GM18951 (cell line): ENCODE results near the gene ARID3A.
"Not testable (repeated sequence)": the region's sequence is repeated elsewhere in the genome, so short reads cannot be mapped to it uniquely, and the experiment has no call there.

Experiments
- POLR2A ChIP-seq: IDR thresholded peaks from 4 replicates; pipeline ENCODE4 v1.6.1; 2011; ENCODE audit warnings: mild to moderate bottlenecking; ENCODE audit not compliant: insufficient read length, insufficient read depth; ENCODE audit errors: extremely low read depth
- in situ Hi-C: fragments of 300-500 bp; cut with MboI; formaldehyde crosslinking; loops from one replicate; pipeline ENCODE4 v1.12.0; 2022; ENCODE audit warnings: low sequenced_read_pairs, mixed read lengths, inconsistent platforms; ENCODE audit not compliant: unreplicated experiment

Gene ARID3A

DNA sequence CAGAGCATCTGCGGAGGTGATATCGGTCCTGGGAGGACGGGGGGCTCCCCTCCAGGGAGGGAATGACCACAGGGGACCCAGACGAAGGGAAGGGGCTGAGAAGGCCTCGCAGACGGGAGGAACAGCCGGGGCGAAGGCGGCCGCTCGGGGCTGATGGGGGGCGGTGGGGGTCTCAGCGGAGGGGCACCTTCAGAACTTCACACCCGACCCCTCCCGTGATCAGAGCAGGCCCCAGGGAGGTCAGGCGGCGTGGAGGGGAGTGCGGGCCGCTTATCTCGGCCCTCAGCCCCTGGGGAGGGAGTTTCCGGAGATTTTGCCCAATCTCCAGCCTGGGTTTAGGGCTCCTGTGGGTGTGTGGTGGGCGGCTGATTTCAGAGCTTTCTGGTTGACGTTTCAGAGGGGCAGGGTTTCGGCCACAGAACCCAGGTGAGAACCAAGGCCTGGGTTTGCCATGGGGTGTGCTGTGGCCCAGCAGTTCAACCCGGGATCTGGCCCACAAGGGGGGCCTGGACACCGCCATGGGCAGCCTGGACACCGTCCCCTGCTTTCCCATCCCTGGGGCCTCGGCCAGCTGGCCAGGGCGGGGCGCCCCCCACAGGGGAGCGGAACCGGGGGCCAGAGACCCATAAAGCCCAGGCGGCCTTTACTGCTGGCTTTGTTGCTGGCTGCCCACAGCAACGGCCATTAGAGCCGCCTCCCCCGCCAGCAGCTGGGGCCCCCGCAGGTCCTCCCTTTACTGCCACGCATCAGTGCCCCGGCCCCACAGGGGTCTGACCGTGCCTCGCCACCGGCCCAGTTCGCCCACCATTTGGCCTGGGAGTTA lies 29.0 kb downstream of the ARID3A start:
- peak; percentile 35 for TF ChIP-seq POLR2A

DNA sequence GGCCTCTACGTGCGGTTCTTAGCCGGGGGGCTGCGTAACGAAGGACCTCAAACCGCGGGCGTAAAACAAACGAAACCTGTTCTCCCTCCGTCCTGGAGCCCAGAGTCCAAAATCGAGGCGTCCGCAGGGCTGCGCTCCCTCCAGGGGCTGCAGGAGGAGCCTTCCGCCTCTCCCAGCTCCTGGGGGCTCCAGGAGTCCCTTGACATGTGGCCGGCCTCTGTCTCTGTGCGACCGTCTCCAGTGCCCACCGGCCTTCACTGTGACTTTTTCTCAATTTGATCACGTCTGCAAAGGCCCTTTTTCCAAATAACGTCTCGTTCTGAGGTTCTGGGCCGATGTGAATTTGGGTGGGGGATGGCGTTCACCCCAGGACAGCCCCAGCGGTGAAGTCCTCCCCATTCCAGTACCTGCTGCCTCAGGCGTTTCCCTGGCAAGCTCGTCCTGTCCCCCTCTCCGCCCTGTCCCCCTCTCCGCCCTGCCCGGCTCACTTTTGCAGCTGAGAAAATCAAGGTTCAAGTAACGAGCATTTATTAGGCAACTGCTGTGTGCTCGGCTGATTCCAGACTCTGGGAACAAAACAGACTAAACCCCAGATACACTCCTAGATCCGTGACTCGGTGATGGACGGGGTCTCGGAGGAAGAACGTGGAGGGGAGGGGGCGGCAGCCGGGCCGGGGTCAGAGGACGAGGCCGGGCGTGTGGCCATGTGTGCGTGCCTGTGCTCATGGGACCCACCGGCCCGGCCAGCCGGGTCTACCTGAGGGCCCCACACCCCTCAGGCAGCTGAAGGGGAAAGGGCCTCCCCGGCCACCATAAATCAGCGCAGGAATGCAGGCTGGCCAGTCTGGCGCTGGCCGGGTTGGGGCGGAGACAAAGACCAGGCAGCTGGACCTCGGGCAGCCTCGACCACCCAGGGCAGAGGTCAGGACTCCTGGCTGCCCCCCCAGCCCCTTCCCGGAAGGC lies 30.2 kb downstream of the ARID3A start:
- in situ Hi-C loops: no loop called here
- no peak for TF ChIP-seq POLR2A

More for the DNA sequence above, 29.0 kb downstream of the ARID3A start:
- in situ Hi-C loops: no loop called here

DNA sequence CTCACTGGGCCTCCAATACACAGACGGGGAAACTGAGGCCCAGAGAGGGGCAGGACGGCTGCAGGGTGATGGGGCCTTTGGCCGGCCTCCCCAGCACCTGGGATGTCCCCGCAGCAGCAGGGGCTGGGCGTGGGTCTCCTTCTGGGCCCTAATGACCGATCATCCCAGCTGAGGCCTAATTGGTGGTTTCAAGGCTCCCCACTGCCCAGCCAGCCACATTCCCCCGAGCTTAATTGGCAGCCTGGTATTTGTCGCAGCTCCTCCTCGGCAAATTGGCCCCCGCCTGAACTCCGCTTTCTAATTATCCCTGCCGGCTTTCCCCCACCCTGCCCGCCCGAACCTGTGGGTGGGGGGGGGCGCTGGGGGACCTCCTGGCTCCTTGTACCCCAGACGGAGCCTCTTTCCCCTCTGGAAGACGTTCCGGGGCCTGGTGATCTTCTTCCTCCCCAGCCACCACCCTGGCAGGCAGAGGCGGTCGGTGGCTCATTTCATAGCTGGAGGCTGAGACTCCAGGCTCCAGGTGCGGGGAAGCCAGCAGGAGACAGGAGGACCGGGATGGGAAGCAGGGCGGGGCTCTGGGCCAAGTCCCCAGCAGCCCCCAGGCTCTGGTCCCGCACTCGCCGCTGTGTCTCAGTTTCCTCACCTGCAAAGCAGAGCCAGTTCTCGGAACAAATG lies 31.1 kb downstream of the ARID3A start:
- TF ChIP-seq POLR2A: no peak
- in situ Hi-C loops: no loop called here

DNA sequence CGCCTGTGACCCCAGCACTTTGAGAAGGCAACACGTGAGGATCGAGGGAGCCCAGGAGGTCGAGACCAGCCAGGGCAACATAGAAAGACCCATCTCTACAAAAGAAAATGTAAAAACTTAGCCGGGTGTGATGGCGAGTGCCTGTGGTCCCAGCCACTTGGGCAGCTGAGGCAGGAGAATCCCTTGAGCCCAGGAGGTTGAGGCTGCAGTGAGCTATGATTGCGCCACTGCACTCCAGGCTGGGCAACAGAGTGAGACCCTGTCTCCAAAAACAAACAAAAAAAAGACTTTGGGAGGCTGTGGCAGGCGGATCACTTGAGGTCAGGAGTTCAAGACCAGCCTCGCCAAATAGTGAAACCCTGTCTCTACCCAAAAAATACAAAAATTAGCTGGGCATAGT lies 31.7 kb downstream of the ARID3A start:
- in situ Hi-C loops: not testable (repeated sequence)

DNA sequence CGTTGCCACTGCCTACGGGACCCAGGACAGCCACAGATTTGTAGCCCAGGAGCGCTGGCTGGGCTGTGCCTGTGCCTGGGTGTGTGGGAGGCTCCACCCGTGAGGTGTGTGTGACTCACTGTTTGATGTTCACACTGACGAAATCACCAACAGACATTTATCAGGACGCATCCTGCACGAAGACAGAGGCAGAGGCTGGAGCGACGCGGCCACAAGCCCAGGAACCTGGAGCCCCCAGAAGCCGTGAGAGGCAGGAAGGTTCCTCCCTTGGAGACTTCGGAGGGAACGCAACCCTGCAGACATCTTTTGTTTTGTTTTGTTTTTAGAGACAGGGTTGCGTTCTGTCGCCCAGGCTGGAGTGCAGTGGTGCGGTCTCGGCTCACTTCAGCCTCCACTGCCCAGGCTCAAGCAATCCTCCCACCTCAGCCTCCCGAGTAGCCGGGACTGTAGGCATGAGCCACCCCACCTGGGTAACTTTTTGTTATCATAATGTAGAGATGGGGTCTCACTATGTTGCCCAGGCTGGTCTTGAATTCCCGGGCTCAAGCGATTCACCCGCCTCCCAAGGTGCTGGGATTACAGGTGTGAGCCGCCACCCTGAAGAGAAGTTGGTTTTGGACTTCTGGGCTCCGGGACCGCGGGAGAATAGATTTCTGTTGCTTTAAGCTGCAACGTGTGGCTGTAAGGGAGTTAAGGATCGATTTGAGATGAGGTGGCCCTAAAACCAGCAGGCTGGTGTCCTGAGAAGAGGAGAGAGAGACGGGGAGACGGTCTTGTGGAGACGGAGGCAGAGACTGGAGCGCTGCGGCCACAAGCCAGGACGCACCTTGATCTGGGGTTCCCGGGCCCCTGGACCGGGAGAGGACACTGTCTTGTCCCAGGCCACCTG lies 33.4 kb downstream of the ARID3A start:
- TF ChIP-seq POLR2A: no peak

DNA sequence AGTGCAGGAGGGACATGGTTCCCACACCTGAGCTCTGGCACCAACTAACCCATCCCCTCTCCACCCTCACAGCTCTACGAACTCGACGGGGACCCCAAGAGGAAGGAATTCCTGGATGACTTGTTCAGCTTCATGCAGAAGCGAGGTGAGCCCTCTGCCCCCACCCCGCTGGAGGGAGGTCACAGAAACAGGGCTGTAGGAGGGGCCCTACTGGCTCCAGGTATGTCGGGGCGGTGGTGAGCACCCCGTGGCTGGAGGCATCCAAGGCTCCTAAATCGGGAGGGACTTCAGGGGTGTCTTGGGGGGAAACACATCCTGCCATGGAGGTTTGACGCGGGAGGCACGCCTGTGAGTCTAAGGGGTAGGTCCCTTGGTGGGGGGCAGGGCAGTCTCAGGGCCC lies 34.2 kb downstream of the ARID3A start:
- no peak for TF ChIP-seq POLR2A

More for the DNA sequence above, 33.4 kb downstream of the ARID3A start:
- in situ Hi-C loops: no loop called here

DNA sequence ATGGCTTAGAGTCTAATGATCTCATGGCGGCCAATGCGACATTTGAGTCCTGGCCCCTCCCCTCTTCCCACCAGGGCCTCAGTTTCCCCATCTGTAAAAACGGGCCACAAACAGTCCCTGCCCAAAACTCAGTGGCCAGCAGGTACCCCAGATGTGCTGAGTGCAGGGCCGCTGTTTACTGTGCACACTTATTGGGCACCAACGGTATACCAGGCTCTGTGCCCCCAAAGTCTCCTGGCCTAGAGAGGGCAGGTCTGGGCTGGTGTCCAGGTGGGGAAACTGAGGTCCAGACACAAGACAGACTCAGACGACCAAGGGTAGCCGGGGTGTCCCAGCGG lies 34.7 kb downstream of the ARID3A start:
- in situ Hi-C loops: no loop called here

More for the DNA sequence above, 34.2 kb downstream of the ARID3A start:
- in situ Hi-C loops: no loop called here

DNA sequence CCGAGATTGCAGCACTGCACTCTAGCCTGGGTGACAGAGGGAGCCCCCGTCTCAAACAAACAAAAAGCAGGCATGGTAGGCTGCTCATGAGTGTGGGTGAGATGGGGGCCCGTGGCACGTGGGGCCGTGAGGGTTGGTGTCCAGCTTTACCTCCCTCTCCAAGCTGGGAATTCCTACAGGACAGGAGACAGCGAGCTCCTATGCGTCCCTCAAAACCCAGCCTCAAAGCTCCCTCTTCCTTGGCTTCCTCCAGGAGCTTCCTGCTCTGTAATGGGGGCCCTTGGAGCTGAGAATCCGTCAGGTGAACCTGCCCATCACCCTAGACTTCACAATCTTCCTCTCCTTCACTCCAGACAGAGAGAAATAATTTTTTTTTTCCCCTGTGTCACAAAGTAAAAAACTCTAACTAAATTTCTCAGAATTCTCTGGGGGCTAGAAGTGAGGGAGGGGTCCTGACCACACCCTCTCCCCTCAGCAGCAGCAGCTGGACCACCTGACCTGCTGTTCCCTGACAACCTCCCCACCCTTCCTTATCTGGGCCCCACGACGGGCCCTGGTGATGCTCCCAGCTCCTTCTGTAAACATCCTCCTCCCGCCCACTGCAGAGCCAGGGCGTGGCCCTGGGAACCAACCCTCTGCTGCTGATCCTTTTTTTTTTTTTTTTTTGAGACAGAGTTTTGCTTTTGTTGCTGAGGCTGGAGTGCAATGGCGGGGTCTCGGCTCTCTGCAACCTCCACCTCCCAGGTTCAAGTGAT lies 36.2 kb downstream of the ARID3A start:
- no peak for TF ChIP-seq POLR2A
- in situ Hi-C loops: no loop called here

More for the DNA sequence above, 34.7 kb downstream of the ARID3A start:
- TF ChIP-seq POLR2A: no peak

DNA sequence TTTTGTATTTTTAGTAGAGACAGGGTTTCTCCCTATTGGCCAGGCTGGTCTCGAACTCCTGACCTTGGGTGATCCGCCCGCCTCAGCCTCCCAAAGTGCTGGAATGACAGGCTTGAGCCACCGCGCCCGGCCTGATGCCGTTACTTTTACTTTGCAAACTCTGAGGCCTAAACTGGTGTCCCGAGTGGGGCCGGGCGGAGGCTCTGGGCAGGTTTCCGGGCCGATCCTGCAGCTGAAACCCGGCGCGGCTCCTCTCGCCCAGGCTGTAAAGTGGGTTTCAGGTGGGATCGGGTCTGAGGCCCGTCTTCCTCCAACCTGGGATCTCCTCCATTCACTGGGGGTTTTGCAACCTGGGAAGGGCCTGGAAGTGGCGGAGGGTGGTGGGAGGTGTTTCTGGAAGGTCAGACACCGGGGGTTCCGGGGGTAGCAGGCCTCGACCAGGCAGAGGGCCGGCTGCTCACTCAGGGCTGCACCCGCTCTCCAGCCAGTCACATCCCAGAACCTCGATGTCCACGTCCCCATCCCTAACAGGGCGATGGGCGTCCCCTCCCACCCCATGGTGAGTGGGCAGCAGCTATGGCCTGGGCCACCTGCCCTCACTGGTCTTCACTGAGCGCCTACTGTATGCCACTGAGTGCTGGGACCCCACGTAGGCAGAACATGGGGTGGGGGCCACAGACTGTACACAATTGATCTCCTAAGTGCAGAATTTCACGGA lies 37.0 kb downstream of the ARID3A start:
- TF ChIP-seq POLR2A: no peak
- in situ Hi-C loops: no loop called here

DNA sequence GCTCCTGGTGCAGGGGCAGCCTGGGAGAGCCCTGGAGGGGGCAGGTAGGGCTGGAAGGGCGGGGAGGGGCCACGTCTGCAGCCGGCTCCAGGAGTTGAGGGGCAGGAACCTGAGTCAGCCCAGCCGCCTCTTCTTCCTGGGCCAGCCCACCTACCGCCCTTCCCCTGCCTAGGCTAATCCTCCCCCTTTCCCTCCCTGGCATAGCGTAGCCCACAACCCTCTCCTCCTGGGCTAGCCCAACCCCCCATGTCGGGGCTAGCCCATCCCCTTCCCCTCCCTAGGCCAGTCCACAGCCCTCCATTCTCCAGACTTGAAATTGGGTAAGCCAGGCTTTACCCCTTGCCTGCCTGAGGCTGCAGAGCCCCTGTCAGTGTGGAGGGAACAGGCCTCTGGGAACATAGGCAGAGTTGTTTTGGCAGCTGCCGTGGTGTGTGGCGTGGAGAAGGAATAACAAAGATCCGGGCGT lies 37.7 kb downstream of the ARID3A start:
- no peak for TF ChIP-seq POLR2A
- in situ Hi-C loops: no loop called here

DNA sequence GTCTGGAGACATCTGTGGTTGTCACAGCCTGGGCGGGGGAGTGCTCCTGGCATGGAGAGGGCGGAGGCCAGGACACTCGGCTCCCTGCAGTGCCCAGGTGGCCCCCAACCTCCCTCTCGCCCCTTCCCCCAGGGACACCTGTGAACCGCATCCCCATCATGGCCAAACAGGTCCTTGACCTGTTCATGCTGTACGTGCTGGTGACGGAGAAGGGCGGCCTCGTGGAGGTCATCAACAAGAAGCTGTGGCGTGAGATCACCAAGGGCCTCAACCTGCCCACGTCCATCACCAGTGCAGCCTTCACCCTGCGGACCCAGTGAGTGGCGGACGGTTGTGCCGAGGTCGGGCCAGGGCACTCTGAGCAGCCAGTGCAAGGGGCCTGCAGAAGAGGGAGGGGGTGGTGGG lies 38.3 kb downstream of the ARID3A start:
- no peak for TF ChIP-seq POLR2A
- in situ Hi-C loops: no loop called here
